BLaER1 treated with 17β-estradiol and CSF1 and Interleukin-3, amounts not matched to agents 10 nM and 100 nM (cell line): ENCODE results near the gene FBXL15.

Experiments used
- H3K27ac ChIP-seq, 11 experiments: shearing (Covaris generic); formaldehyde crosslinking; 2 replicates each; pipeline ENCODE4 v1.8.1; 2022
- H3K27me3 ChIP-seq, 11 experiments: shearing (Covaris generic); formaldehyde crosslinking; 2 replicates each; pipeline ENCODE4 v1.8.1; 2022
- H3K36me3 ChIP-seq, 11 experiments: shearing (Covaris generic); formaldehyde crosslinking; 2 replicates each; pipeline ENCODE4 v1.8.1; 2022
- H3K4me1 ChIP-seq, 10 experiments: shearing (Covaris generic); formaldehyde crosslinking; 2 replicates each; pipeline ENCODE4 v1.8.1; 2022
- H3K4me2 ChIP-seq, 11 experiments: shearing (Covaris generic); formaldehyde crosslinking; 2 replicates each; pipeline ENCODE4 v1.8.1; 2022
- H3K4me3 ChIP-seq, 10 experiments: shearing (Covaris generic); formaldehyde crosslinking; 2 replicates each; pipeline ENCODE4 v1.8.1; 2022
- H3K9ac ChIP-seq, 11 experiments: shearing (Covaris generic); formaldehyde crosslinking; 2 replicates each; pipeline ENCODE4 v1.8.1; 2022
- H3K9me3 ChIP-seq, 11 experiments: shearing (Covaris generic); formaldehyde crosslinking; replicated peaks in 1 of 11; 2 replicates each; pipeline ENCODE4 v1.8.1; 2022
- H4K20me1 ChIP-seq, 11 experiments: shearing (Covaris generic); formaldehyde crosslinking; 2 replicates each; pipeline ENCODE4 v1.8.1; 2022
- Cebpa-rat ChIP-seq, 11 experiments: shearing (Covaris generic); IDR thresholded peaks; 2 replicates each; pipeline ENCODE4 v1.8.1; 2022

Gene FBXL15

DNA sequence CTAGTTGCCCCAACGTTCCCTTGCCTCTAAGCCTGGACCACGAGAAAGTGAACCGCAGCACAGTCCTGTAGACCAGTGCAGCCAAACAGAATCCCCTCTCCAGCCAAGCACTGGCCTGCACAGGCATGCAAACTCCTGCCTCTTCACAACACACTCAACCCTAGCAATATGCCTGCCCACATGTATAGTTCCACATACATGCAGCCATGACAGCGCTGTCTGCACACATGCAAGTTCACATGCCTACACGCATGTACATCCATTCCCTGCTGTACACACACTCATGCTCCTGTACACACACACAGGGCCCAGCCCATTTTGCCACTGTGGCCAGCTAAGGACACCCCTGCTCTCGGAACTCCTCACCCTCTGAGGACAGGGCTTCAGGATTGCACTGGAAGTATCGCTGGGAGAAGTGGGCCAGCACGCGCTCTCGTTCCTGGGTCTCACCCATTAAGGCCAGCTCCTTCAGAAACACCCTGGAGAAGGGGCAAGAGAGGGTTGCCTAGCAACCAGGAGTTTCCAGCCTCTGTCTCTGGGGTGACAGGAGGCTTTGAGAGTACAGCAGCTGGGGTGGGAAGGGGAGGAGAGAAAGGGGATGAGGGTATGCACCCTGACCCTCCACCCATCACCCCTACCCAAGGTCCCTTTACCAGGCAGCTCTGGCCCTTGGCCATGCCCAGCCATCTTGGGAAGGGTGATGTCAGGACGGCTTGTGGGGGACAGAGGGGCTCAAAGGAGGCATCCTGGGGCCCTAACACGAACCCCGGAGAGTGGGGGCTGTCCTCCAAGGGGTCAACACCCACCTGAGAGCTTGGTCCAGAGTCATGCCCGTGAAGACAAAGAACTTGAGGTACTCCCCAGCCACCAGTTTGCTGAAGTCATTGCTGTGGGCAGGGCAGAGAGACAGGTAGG is 9.0 kb upstream of the FBXL15 start:
- H4K20me1 ChIP-seq = peaks cover 0 to 75% (median 0%) of the 10 kb centered on the region in 11 experiments; a peak in 8 of 22 replicates
- H3K27me3 ChIP-seq = peaks cover 56 to 100% (median 95%) of the 10 kb centered on the region in 11 experiments
- peaks cover 9 to 26% (median 11%) of the 10 kb centered on the region in 10 experiments for H3K4me1 ChIP-seq
- no peak overlapping the region for H3K4me3 ChIP-seq
- H3K27ac ChIP-seq = no peak overlapping the region
- no peak overlapping the region for H3K9ac ChIP-seq
- H3K4me2 ChIP-seq = no peak overlapping the region
- no peaks in the 10 kb centered on the region for H3K36me3 ChIP-seq
- TF ChIP-seq Cebpa-rat (IDR thresholded peaks at IDR 0.05) = no peak
- H3K9me3 ChIP-seq = no peaks in the 10 kb centered on the region

GRCh38 chr10:102412293-102412692 is 8.3 kb upstream of the FBXL15 start:
- Histone ChIP-seq H3K4me2 (peak overlapping the region in 2 of 11 experiments; percentile 38 to 58; a peak in 2 of 22 replicates), H3K27ac (no peak overlapping the region), H3K4me3 (no peak overlapping the region), H3K27me3 (peaks cover 59 to 100% (median 98%) of the 10 kb centered on the region in 11 experiments), H3K9me3 (no peaks in the 10 kb centered on the region), H4K20me1 (peaks cover 0 to 75% (median 0%) of the 10 kb centered on the region in 11 experiments; a peak in 9 of 22 replicates), H3K9ac (no peak overlapping the region), H3K4me1 (peaks cover 9 to 30% (median 12%) of the 10 kb centered on the region in 10 experiments), H3K36me3 (no peaks in the 10 kb centered on the region)
- no peak for TF ChIP-seq Cebpa-rat (IDR thresholded peaks at IDR 0.05)

GRCh38 chr10:102413053-102413705 is 7.5 kb upstream of the FBXL15 start:
- Histone ChIP-seq H3K4me3 (no peak overlapping the region), H3K27me3 (peaks cover 60 to 100% (median 98%) of the 10 kb centered on the region in 11 experiments), H3K36me3 (no peaks in the 10 kb centered on the region), H3K9ac (peak overlapping the region in 2 of 11 experiments; percentile 9 to 23; a peak in 1 of 22 replicates), H3K4me2 (peak overlapping the region in 9 of 11 experiments; percentile 32 to 65 (median 48); a peak in 18 of 22 replicates), H4K20me1 (peaks cover 0 to 68% (median 0%) of the 10 kb centered on the region in 11 experiments; a peak in 9 of 22 replicates), H3K9me3 (no peaks in the 10 kb centered on the region), H3K27ac (no peak overlapping the region), H3K4me1 (peaks cover 9 to 24% (median 13%) of the 10 kb centered on the region in 10 experiments)
- no peak for TF ChIP-seq Cebpa-rat (IDR thresholded peaks at IDR 0.05)

DNA sequence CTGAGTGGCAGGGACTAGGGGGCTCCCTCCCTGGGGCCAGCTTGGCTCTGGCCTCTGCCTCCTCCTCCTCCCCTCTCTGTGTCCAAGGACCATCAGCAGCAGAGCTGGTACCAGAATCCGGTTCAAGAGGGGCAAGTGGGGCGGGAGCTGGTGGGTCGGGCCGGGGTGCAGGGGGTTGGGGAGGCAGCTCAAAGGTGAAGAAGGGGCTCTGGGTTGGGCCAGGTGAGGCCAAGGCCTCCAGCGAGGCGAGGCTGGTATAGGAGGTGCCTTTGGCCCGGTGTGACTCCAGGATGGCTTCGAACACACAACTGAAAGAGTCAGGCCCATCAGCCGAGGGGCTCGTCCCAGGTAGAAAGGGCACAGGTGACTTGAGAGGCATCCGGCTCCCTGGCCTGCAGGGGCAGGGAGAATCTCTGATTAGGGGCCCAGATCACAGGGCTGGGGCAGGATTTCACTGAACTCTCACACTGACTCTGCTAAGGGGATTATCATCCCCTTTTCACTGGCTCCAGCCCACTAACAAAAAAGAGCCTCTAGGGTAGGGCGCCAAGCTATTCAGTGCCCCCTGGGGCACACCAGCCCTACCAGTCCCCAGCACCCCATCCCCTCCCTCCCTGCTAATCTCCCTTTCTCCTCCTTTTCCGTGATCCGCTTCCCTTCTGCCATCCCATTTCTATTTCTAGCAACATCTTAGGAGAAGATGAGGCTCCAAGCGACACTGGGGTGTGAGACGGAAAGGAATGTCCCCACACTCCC is 6.7 kb upstream of the FBXL15 start:
- H3K4me1 ChIP-seq = peaks cover 11 to 26% (median 14%) of the 10 kb centered on the region in 10 experiments
- TF ChIP-seq Cebpa-rat (IDR thresholded peaks at IDR 0.05) = no peak
- no peaks in the 10 kb centered on the region for H3K9me3 ChIP-seq
- no peak overlapping the region for H3K4me3 ChIP-seq
- H3K27me3 ChIP-seq = peaks cover 59 to 100% (median 98%) of the 10 kb centered on the region in 11 experiments
- H3K27ac ChIP-seq = no peak overlapping the region
- H3K36me3 ChIP-seq = no peaks in the 10 kb centered on the region
- H3K4me2 ChIP-seq = peak overlapping the region in 3 of 11 experiments; percentile 18 to 63 (median 35); a peak in 6 of 22 replicates
- peaks cover 0 to 68% (median 0%) of the 10 kb centered on the region in 11 experiments; a peak in 9 of 22 replicates for H4K20me1 ChIP-seq
- no peak overlapping the region for H3K9ac ChIP-seq

- Histone ChIP-seq H3K4me1 (peaks cover 19 to 34% (median 22%) of the 10 kb centered on the region in 10 experiments), H3K4me2 (peak overlapping the region in 3 of 11 experiments; percentile 18 to 63 (median 35); a peak in 5 of 22 replicates), H3K27ac (no peak overlapping the region), H3K4me3 (no peak overlapping the region), H3K9ac (no peak overlapping the region), H4K20me1 (peaks cover 0 to 63% (median 0%) of the 10 kb centered on the region in 11 experiments; a peak in 9 of 22 replicates), H3K9me3 (no peaks in the 10 kb centered on the region), H3K36me3 (no peaks in the 10 kb centered on the region), H3K27me3 (peaks cover 57 to 100% (median 98%) of the 10 kb centered on the region in 11 experiments)
- no peak for TF ChIP-seq Cebpa-rat (IDR thresholded peaks at IDR 0.05)
Observed at GRCh38 chr10:102414749-102415148, 5.9 kb upstream of the FBXL15 start.

- H3K9ac ChIP-seq = no peak overlapping the region
- H3K4me2 ChIP-seq = no peak overlapping the region
- no peak overlapping the region for H3K27ac ChIP-seq
- H3K9me3 ChIP-seq = no peaks in the 10 kb centered on the region
- peaks cover 0 to 51% (median 0%) of the 10 kb centered on the region in 11 experiments; a peak in 8 of 22 replicates for H4K20me1 ChIP-seq
- peaks cover 26 to 40% (median 30%) of the 10 kb centered on the region in 10 experiments for H3K4me1 ChIP-seq
- peaks cover 42 to 85% (median 82%) of the 10 kb centered on the region in 11 experiments for H3K27me3 ChIP-seq
- no peak for TF ChIP-seq Cebpa-rat (IDR thresholded peaks at IDR 0.05)
- no peaks in the 10 kb centered on the region for H3K36me3 ChIP-seq
- no peak overlapping the region for H3K4me3 ChIP-seq
Observed at GRCh38 chr10:102416283-102416682, 4.4 kb upstream of the FBXL15 start.

GRCh38 chr10:102416695-102417094 is 3.9 kb upstream of the FBXL15 start:
- Histone ChIP-seq H3K36me3 (no peaks in the 10 kb centered on the region), H3K4me1 (peaks cover 26 to 40% (median 30%) of the 10 kb centered on the region in 10 experiments), H3K4me2 (no peak overlapping the region), H3K9me3 (no peaks in the 10 kb centered on the region), H3K9ac (no peak overlapping the region), H4K20me1 (peaks cover 0 to 47% (median 0%) of the 10 kb centered on the region in 11 experiments; a peak in 9 of 22 replicates), H3K4me3 (no peak overlapping the region), H3K27me3 (peaks cover 38 to 81% (median 78%) of the 10 kb centered on the region in 11 experiments), H3K27ac (no peak overlapping the region)
- TF ChIP-seq Cebpa-rat (IDR thresholded peaks at IDR 0.05) = no peak

DNA sequence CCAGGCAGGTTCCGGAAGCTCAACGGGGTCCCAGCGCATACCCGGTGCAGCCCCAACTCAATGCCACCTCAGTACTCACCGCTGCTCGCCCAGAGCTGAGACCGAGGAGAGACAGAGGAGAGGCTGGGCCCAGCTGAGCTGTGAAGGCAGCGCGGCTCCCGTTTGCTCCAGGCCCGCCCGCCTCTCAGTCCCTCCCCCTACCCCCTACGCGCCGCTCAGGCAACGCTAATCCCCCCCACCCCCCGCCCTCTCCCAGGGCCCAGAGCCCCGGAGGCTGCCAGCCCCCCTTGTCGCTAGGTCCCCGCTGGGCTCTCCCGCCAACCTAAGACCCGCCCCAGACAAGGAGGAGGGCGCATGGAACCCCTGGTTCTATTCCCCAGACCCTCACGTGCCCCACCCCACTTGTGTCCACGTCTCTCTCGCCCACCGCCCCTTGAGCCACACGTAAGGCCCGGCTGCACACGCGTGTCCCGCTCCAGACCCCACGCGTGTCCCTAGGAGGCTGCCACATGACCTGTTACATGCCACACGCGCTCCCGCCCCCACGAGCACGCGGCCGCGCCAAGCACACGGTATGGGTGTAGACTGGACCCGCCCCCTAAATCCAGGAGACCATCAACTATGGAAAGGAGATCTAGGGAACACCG is 1.9 kb upstream of the FBXL15 start, which contains the start of gene PSD:
TSS of gene PSD (minus strand) at position 164 of the 647 bp plus-strand sequence. CDS start 1,747 bp downstream, outside the sequence.
- Histone ChIP-seq H3K36me3 (peaks cover 8 to 10% (median 9%) of the 10 kb centered on the region in 11 experiments), H4K20me1 (peaks cover under 1 to 36% (median 10%) of the 10 kb centered on the region in 11 experiments; a peak in 15 of 22 replicates), H3K4me3 (peak within 1 kb of the TSS; percentile 81 to 98 (median 88); a peak in 19 of 20 replicates), H3K4me1 (peaks cover 33 to 43% (median 37%) of the 10 kb centered on the region in 10 experiments), H3K4me2 (peak within 1 kb of the TSS; percentile 92 to 100 (median 99)), H3K27me3 (peaks cover 24 to 61% (median 58%) of the 10 kb centered on the region in 11 experiments), H3K9me3 (no peaks in the 10 kb centered on the region), H3K27ac (no peak within 1 kb of the TSS), H3K9ac (peak within 1 kb of the TSS in 3 of 11 experiments; percentile 3 to 90 (median 83); a peak in 2 of 22 replicates)
- TF ChIP-seq Cebpa-rat (IDR thresholded peaks at IDR 0.05) = no peak
